HCT116 (cell line): ENCODE data around the gene ZMYM4. TPM values are rescaled to one million over a fixed set of nuclear protein-coding genes. Genes with fewer than 3 reads are reported as not detected.

ENCODE experiments used
- ATAC-seq: fragments of 200-7000 bp; cut with Tn5 transposase; 2 replicates; pipeline ENCODE4 v1.9.1; 2020; ENCODE audit warnings: mild to moderate bottlenecking, moderate library complexity
- BruUV-seq: library from RNA; stranded (reverse); fragments of 400-500 nt; replicated peaks from 2 replicates; lab custom pipeline; 2021; lab: Mats Ljungman, UMichigan
- CTCF ChIA-PET: fragments of 300-600 bp; sonication (Branson Sonifier 250); formaldehyde crosslinking; loops from one replicate; lab custom pipeline; 2021; ENCODE audit warnings: antibody characterized with exemption; lab: Charles Lee
- POLR2A ChIA-PET: fragments of 300-600, 350-600 bp; sonication (Branson Sonifier 250); formaldehyde crosslinking; loops from one replicate; lab custom pipeline; 2021; ENCODE audit warnings: antibody characterized with exemption; lab: Charles Lee
- RAD21 ChIA-PET, 2 experiments: fragments of 300-600 bp; sonication (Branson Sonifier 250); formaldehyde crosslinking; loops; one replicate each; lab custom pipeline; 2023; ENCODE audit warnings: low total read pairs in 2 of 2; ENCODE audit not compliant: uncharacterized antibody in 2 of 2, unreplicated experiment in 2 of 2, low non-redundant PET in 1 of 2; lab: Charles Lee
- DNase-seq: peaks from one replicate; pipeline ENCODE4 v3.0.0-alpha.2; 2010; ENCODE audit warnings: low read depth, low spot score
- H2AFZ ChIP-seq: fragments of 200-600 bp; shearing (Covaris generic), sonication (generic); 2 replicates; pipeline ENCODE4 v1.6.1; 2017; ENCODE audit warnings: low read depth, mixed run types, mixed read lengths, antibody characterized with exemption, low read length; ENCODE audit not compliant: poor library complexity, severe bottlenecking
- H3K27ac ChIP-seq: 2 replicates; pipeline ENCODE4 v1.5.1; 2012; ENCODE audit warnings: low read depth, low read length
- H3K27me3 ChIP-seq: fragments of 200-600 bp; sonication (generic); 2 replicates; pipeline ENCODE4 v1.6.1; 2016; ENCODE audit warnings: mixed run types, low read length, mixed read lengths; ENCODE audit not compliant: insufficient read depth
- H3K36me3 ChIP-seq, 2 experiments: fragments of 200-500 bp in 1 of 2; fragments of 200-600 bp in 1 of 2; sonication (Bioruptor generic) in 1 of 2; sonication (generic) in 1 of 2; 2 replicates each; pipeline versions ENCODE4 v1.5.1 to v1.6.1; 2014 to 2016; ENCODE audit warnings: low read length in 2 of 2, inconsistent platforms in 1 of 2, mixed read lengths in 1 of 2, mixed run types in 1 of 2; ENCODE audit not compliant: insufficient read depth in 2 of 2, control insufficient read depth in 1 of 2
- H3K4me1 ChIP-seq, 2 experiments: fragments of 200-600 bp in 1 of 2; sonication (generic) in 1 of 2; 2 replicates each; pipeline versions ENCODE4 v1.5.1 to v1.6.1; 2012 to 2017; ENCODE audit warnings: low read length in 2 of 2, inconsistent platforms in 1 of 2, mild to moderate bottlenecking in 1 of 2, mixed read lengths in 1 of 2, mixed run types in 1 of 2, moderate library complexity in 1 of 2; ENCODE audit not compliant: insufficient read depth in 2 of 2, control insufficient read depth in 1 of 2
- H3K4me2 ChIP-seq: fragments of 200-600 bp; sonication (generic); 2 replicates; pipeline ENCODE4 v1.6.1; 2017; ENCODE audit warnings: mixed run types, low read length, mixed read lengths
- H3K4me3 ChIP-seq, 2 experiments: fragments of 200-600 bp in 1 of 2; sonication (generic) in 1 of 2; replicated peaks in 1 of 2; 2 replicates each; pipeline ENCODE4 v1.5.1; 2011 to 2016; ENCODE audit warnings: low read length in 2 of 2, control low read depth in 1 of 2, low read depth in 1 of 2, mild to moderate bottlenecking in 1 of 2, mixed read lengths in 1 of 2, mixed run types in 1 of 2
- H3K79me2 ChIP-seq: fragments of 200-600 bp; sonication (generic); 2 replicates; pipeline ENCODE4 v1.6.1; 2017; ENCODE audit warnings: mild to moderate bottlenecking, mixed run types, low read length, moderate library complexity, mixed read lengths; ENCODE audit not compliant: insufficient read depth
- H3K9ac ChIP-seq: fragments of 200-600 bp; sonication (generic); 2 replicates; pipeline ENCODE4 v1.6.1; 2016; ENCODE audit warnings: low read length, mixed read lengths
- H3K9me2 ChIP-seq: fragments of 200-600 bp; sonication (generic), shearing (Covaris generic); 2 replicates; pipeline ENCODE4 v1.6.1; 2017; ENCODE audit warnings: mixed run types, mild to moderate bottlenecking, moderate library complexity; ENCODE audit not compliant: insufficient read depth
- H3K9me3 ChIP-seq, 2 experiments: fragments of 200-500 bp in 1 of 2; fragments of 200-600 bp in 1 of 2; sonication (Bioruptor generic) in 1 of 2; sonication (generic) in 1 of 2; 2 replicates each; pipeline ENCODE4 v1.6.1; 2014 to 2017; ENCODE audit warnings: low read length in 2 of 2, mixed read lengths in 2 of 2, inconsistent platforms in 1 of 2, low read depth in 1 of 2, mild to moderate bottlenecking in 1 of 2, mixed run types in 1 of 2, moderate library complexity in 1 of 2; ENCODE audit not compliant: control insufficient read depth in 1 of 2, insufficient read depth in 1 of 2
- H4K20me1 ChIP-seq: fragments of 200-600 bp; sonication (generic), shearing (Covaris generic); 2 replicates; pipeline ENCODE4 v1.6.1; 2017; ENCODE audit warnings: mixed run types, mild to moderate bottlenecking, moderate library complexity; ENCODE audit not compliant: insufficient read depth
- ATF3 ChIP-seq: IDR thresholded peaks from 2 replicates; pipeline ENCODE4 v1.6.1; 2012
- CBX3 ChIP-seq: IDR thresholded peaks from 2 replicates; pipeline ENCODE4 v1.6.1; 2012; ENCODE audit warnings: low read depth
- CEBPB ChIP-seq: IDR thresholded peaks from 2 replicates; pipeline ENCODE4 v1.6.1; 2012; ENCODE audit warnings: low read depth
- CTCF ChIP-seq, 3 experiments: fragments of 200-600 bp in 1 of 3; sonication (generic) in 1 of 3; IDR thresholded peaks in 2 of 3; conservative IDR thresholded peaks in 1 of 3; 2 replicates each; pipeline ENCODE4 v1.5.1; 2012 to 2017; ENCODE audit warnings: low read depth in 2 of 3, low read length in 2 of 3, antibody characterized with exemption in 1 of 3, borderline replicate concordance in 1 of 3, control low read depth in 1 of 3, mild to moderate bottlenecking in 1 of 3, mixed read lengths in 1 of 3, mixed run types in 1 of 3, moderate library complexity in 1 of 3; ENCODE audit not compliant: insufficient read depth in 1 of 3
- EGR1 ChIP-seq: IDR thresholded peaks from 2 replicates; pipeline ENCODE4 v1.6.1; 2012; ENCODE audit warnings: low read depth
- ELF1 ChIP-seq: IDR thresholded peaks from 2 replicates; pipeline ENCODE4 v1.6.1; 2012; ENCODE audit warnings: low read depth, borderline replicate concordance
- EZH2phosphoT487 ChIP-seq: fragments of 200-600 bp; IDR thresholded peaks from 2 replicates; pipeline ENCODE4 v1.6.1; 2018; ENCODE audit warnings: antibody characterized with exemption, borderline replicate concordance
- FOSL1 ChIP-seq: IDR thresholded peaks from 2 replicates; pipeline ENCODE4 v1.6.1; 2012; ENCODE audit warnings: low read depth
- JUND ChIP-seq: IDR thresholded peaks from 2 replicates; pipeline ENCODE4 v1.6.1; 2012
- POLR2A ChIP-seq: IDR thresholded peaks from 2 replicates; pipeline ENCODE4 v1.7.0; 2011; ENCODE audit warnings: borderline replicate concordance; ENCODE audit not compliant: insufficient read depth, insufficient read length; ENCODE audit errors: extremely low read depth
- RAD21 ChIP-seq: IDR thresholded peaks from 2 replicates; pipeline ENCODE4 v1.6.1; 2012; ENCODE audit warnings: low read depth, mild to moderate bottlenecking
- REST ChIP-seq: IDR thresholded peaks from 2 replicates; pipeline ENCODE4 v1.6.1; 2012; ENCODE audit warnings: low read depth
- SP1 ChIP-seq: IDR thresholded peaks from 2 replicates; pipeline ENCODE4 v1.6.1; 2012; ENCODE audit warnings: low read depth
- SRF ChIP-seq: IDR thresholded peaks from 2 replicates; pipeline ENCODE4 v1.6.1; 2012; ENCODE audit warnings: low read depth
- TCF7L2 ChIP-seq: IDR thresholded peaks from 2 replicates; pipeline ENCODE4 v1.7.0; 2011; ENCODE audit warnings: borderline replicate concordance, inconsistent platforms; ENCODE audit not compliant: insufficient read depth, insufficient read length; ENCODE audit errors: extremely low read depth
- ZBTB33 ChIP-seq: IDR thresholded peaks from 2 replicates; pipeline ENCODE4 v1.6.1; 2011; ENCODE audit warnings: mild to moderate bottlenecking, low read length, moderate library complexity; ENCODE audit not compliant: insufficient replicate concordance; ENCODE audit errors: extremely low read depth
- ZFX ChIP-seq: fragments of 450-650 bp; IDR thresholded peaks from 2 replicates; pipeline ENCODE4 v1.6.1; 2017
- intact Hi-C: fragments of 100-400 bp; cut with micrococcal nuclease; formaldehyde crosslinking; loops from 2 replicates; pipeline ENCODE4 v1.10.0; 2022
- total RNA-seq: library from RNA; stranded (reverse); gene quantifications from one replicate; pipeline ENCODE4 v1.2.1, GENCODE V29; 2021; ENCODE audit not compliant: unreplicated experiment

ZMYM4 gene
- total RNA-seq, 1 experiment from 2014 or later, result 58.0 TPM

- Histone ChIP-seq H3K36me3 (peaks cover 5 to 11% of the 10 kb centered on the region in 2 experiments; a peak in 3 of 4 replicates), H3K4me1 (no peaks in the 10 kb centered on the region)
These were observed 118.5 kb downstream of the ZMYM4 start for GRCh38 chr1:35386959-35387358.

More at GRCh38 chr1:35386959-35387358, 118.5 kb downstream of the ZMYM4 start:
- POLR2A ChIA-PET, result no interaction called here
- H3K27me3 ChIP-seq, result no peaks in the 10 kb centered on the region
- ATAC-seq, result no peak
- no peak for TF ChIP-seq POLR2A
- no peak for TF ChIP-seq JUND
- no peak for TF ChIP-seq ATF3
- TF ChIP-seq ZFX, result no peak
- TF ChIP-seq ZBTB33, result no peak
- no peak for TF ChIP-seq RAD21
- TF ChIP-seq CEBPB, result no peak
- TF ChIP-seq FOSL1, result no peak
- TF ChIP-seq EZH2phosphoT487, result no peak
- no peak for TF ChIP-seq TCF7L2
- TF ChIP-seq CTCF (IDR thresholded peaks at IDR 0.05 in 2 of 3, conservative IDR thresholded peaks at IDR 0.05 in 1 of 3; ENCODE audit: borderline replicate concordance in 1 of 3, insufficient read depth in 1 of 3, low read depth in 2 of 3, low read length in 2 of 3), result no peak
- TF ChIP-seq CBX3, result no peak
- TF ChIP-seq EGR1, result no peak
- no peak for TF ChIP-seq ELF1
- no peak for TF ChIP-seq REST
- TF ChIP-seq SRF, result no peak
- no peak for TF ChIP-seq SP1
- H3K4me2 ChIP-seq, result no peak overlapping the region
- H4K20me1 ChIP-seq, result no peaks in the 10 kb centered on the region; the same call in 1 of the 2 replicates
- H3K9me2 ChIP-seq, result no peaks in the 10 kb centered on the region
- BruUV-seq, result no TSS peak
- CTCF ChIA-PET, result no interaction called here
- no peak for DNase-seq
- H3K27ac ChIP-seq, result no peak overlapping the region
- RAD21 ChIA-PET, result no interaction called here
- no peaks in the 10 kb centered on the region for H3K9me3 ChIP-seq
- no peak overlapping the region for H2AFZ ChIP-seq
- intact Hi-C loops, result no loop called here
- H3K4me3 ChIP-seq, result no peak overlapping the region
- H3K9ac ChIP-seq, result no peak overlapping the region
- H3K79me2 ChIP-seq, result no peaks in the 10 kb centered on the region
